KMS-11 (cell line): Measurements from ENCODE around the gene SLC18A3.

Source experiments
- H2AFZ ChIP-seq: fragments of 200-600 bp; sonication (generic); 2 replicates; pipeline ENCODE4 v1.6.1; 2016; ENCODE audit warnings: antibody characterized with exemption, mixed run types, low read depth
- H3K27ac ChIP-seq: fragments of 200-600 bp; sonication (generic); 2 replicates; pipeline ENCODE4 v1.6.1; 2016; ENCODE audit warnings: mild to moderate bottlenecking, mixed run types
- H3K27me3 ChIP-seq: fragments of 200-600 bp; sonication (generic); 2 replicates; pipeline ENCODE4 v1.6.1; 2017; ENCODE audit warnings: mild to moderate bottlenecking, low read depth, mixed run types, moderate library complexity; ENCODE audit not compliant: insufficient read depth
- H3K36me3 ChIP-seq: fragments of 200-600 bp; sonication (generic); 2 replicates; pipeline ENCODE4 v1.6.1; 2017; ENCODE audit warnings: mild to moderate bottlenecking, mixed run types; ENCODE audit not compliant: insufficient read depth
- H3K4me1 ChIP-seq: fragments of 200-600 bp; sonication (generic); 2 replicates; pipeline ENCODE4 v1.6.1; 2016; ENCODE audit warnings: mild to moderate bottlenecking, low read depth, mixed run types; ENCODE audit not compliant: poor library complexity, severe bottlenecking
- H3K4me2 ChIP-seq: fragments of 200-600 bp; sonication (generic); 2 replicates; pipeline ENCODE4 v1.7.0; 2016; ENCODE audit warnings: mild to moderate bottlenecking, mixed run types
- H3K4me3 ChIP-seq: fragments of 200-600 bp; sonication (generic); IDR thresholded peaks from 2 replicates; pipeline ENCODE4 v1.6.1; 2017; ENCODE audit warnings: low read depth, low read length, mixed read lengths; ENCODE audit not compliant: insufficient read depth
- H3K79me2 ChIP-seq: fragments of 200-600 bp; sonication (generic); 2 replicates; pipeline ENCODE4 v1.6.1; 2016; ENCODE audit warnings: low read depth, mixed run types; ENCODE audit not compliant: insufficient read depth
- H3K9ac ChIP-seq: fragments of 200-600 bp; sonication (generic); 2 replicates; pipeline ENCODE4 v1.6.1; 2016; ENCODE audit warnings: mild to moderate bottlenecking, mixed run types
- H4K20me1 ChIP-seq: fragments of 200-600 bp; sonication (generic); 2 replicates; pipeline ENCODE4 v1.6.1; 2016; ENCODE audit warnings: mild to moderate bottlenecking, mixed run types; ENCODE audit not compliant: insufficient read depth
- CTCF ChIP-seq: fragments of 200-600 bp; sonication (generic); conservative IDR thresholded peaks from 2 replicates; pipeline ENCODE4 v1.6.1; 2017; ENCODE audit warnings: low read depth, mild to moderate bottlenecking, antibody characterized with exemption, low read length, moderate library complexity, mixed read lengths

The SLC18A3 gene

GRCh38 chr10:49627038-49627437 lies 16.9 kb downstream of the SLC18A3 start:
- H3K79me2 ChIP-seq, result no peaks in the 10 kb centered on the region
- no peak overlapping the region for H3K9ac ChIP-seq
- no peak overlapping the region for H3K4me2 ChIP-seq
- H3K4me3 ChIP-seq, result no peak overlapping the region
- H3K36me3 ChIP-seq, result no peaks in the 10 kb centered on the region
- no peaks in the 10 kb centered on the region for H4K20me1 ChIP-seq
- no peak overlapping the region for H2AFZ ChIP-seq
- H3K4me1 ChIP-seq, result no peaks in the 10 kb centered on the region
- no peak overlapping the region for H3K27ac ChIP-seq
- H3K27me3 ChIP-seq, result no peaks in the 10 kb centered on the region
- TF ChIP-seq CTCF, result no peak

- TF ChIP-seq CTCF, result no peak
- Histone ChIP-seq H3K27me3 (no peaks in the 10 kb centered on the region), H3K4me2 (no peak overlapping the region)
Measured at GRCh38 chr10:49627644-49628247, 17.6 kb downstream of the SLC18A3 start.

GRCh38 chr10:49628599-49628998 lies 18.5 kb downstream of the SLC18A3 start:
- Histone ChIP-seq H3K4me2 (no peak overlapping the region), H3K4me1 (no peaks in the 10 kb centered on the region), H3K36me3 (no peaks in the 10 kb centered on the region), H2AFZ (no peak overlapping the region), H3K27ac (no peak overlapping the region), H3K79me2 (no peaks in the 10 kb centered on the region), H3K9ac (no peak overlapping the region), H3K4me3 (no peak overlapping the region), H3K27me3 (no peaks in the 10 kb centered on the region), H4K20me1 (no peaks in the 10 kb centered on the region)
- TF ChIP-seq CTCF, result no peak

More at GRCh38 chr10:49627644-49628247, 17.6 kb downstream of the SLC18A3 start:
- no peaks in the 10 kb centered on the region for H3K36me3 ChIP-seq
- no peak overlapping the region for H3K27ac ChIP-seq
- H3K79me2 ChIP-seq, result no peaks in the 10 kb centered on the region
- no peak overlapping the region for H3K4me3 ChIP-seq
- H4K20me1 ChIP-seq, result no peaks in the 10 kb centered on the region
- H3K4me1 ChIP-seq, result no peaks in the 10 kb centered on the region
- H3K9ac ChIP-seq, result no peak overlapping the region
- H2AFZ ChIP-seq, result no peak overlapping the region

GRCh38 chr10:49629431-49629881 lies 19.3 kb downstream of the SLC18A3 start:
- Histone ChIP-seq H3K9ac (no peak overlapping the region), H3K4me1 (no peaks in the 10 kb centered on the region)

More at GRCh38 chr10:49629431-49629881, 19.3 kb downstream of the SLC18A3 start:
- Histone ChIP-seq H3K4me3 (no peak overlapping the region), H3K4me2 (no peak overlapping the region), H2AFZ (no peak overlapping the region), H3K27ac (no peak overlapping the region), H3K36me3 (no peaks in the 10 kb centered on the region), H4K20me1 (no peaks in the 10 kb centered on the region), H3K27me3 (no peaks in the 10 kb centered on the region), H3K79me2 (no peaks in the 10 kb centered on the region)
- TF ChIP-seq CTCF, result no peak
